Measurements from ENCODE around the gene EPHB2.

Gene EPHB2

DNA sequence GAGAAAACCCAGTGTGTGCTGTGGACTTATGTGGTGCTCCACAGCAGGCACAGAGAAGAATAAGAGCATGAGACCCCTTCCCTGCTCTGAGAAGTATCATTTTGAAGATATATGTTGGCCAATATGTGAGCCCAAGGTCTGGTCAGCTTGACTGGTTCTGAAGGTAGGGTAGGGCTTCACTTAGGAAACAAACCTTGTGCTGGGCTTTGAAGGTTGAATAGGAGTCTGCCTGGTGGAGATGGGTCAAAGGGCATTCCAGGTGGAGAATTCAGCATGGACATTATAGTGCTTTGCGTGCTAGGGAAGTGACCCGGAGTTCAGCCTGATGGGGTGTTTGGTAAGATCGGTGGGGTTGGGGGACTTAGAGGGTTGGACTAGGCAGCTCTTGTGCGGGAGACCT lies 99.1 kb downstream of the EPHB2 start:
- no peak for DNase-seq (ENCODE audit: low spot score)
- in situ Hi-C loops (cut with MboI; ENCODE audit: low pct_unique_long_range_greater_than_20kb, low sequenced_read_pairs, unreplicated experiment) = no loop called here
- TF ChIP-seq, protein P1, sequence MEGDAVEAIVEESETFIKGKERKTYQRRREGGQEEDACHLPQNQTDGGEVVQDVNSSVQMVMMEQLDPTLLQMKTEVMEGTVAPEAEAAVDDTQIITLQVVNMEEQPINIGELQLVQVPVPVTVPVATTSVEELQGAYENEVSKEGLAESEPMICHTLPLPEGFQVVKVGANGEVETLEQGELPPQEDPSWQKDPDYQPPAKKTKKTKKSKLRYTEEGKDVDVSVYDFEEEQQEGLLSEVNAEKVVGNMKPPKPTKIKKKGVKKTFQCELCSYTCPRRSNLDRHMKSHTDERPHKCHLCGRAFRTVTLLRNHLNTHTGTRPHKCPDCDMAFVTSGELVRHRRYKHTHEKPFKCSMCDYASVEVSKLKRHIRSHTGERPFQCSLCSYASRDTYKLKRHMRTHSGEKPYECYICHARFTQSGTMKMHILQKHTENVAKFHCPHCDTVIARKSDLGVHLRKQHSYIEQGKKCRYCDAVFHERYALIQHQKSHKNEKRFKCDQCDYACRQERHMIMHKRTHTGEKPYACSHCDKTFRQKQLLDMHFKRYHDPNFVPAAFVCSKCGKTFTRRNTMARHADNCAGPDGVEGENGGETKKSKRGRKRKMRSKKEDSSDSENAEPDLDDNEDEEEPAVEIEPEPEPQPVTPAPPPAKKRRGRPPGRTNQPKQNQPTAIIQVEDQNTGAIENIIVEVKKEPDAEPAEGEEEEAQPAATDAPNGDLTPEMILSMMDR (IDR thresholded peaks at IDR 0.05; ENCODE audit: extremely low read depth, insufficient read depth, missing control alignments) = no peak

DNA sequence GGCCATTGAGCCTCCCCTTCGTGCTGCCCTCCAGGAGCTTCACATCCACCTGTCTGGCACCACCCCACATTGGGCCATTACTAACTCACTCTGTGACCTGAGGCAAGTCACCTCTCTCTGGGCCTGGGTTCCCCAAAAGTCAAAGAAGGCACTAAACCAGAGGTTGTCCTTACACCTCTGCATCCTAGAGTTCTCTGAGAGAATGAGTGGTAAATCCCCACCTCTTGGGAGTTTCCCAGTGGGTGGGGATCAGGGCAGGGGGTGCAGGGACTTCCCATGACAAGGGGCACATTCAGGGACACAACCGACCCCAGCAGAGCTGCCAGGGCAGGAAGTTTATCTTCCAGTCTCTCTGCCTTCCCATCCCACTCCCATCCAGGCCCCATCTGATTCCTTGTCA lies 99.7 kb downstream of the EPHB2 start:
- in situ Hi-C loops (cut with MboI; ENCODE audit: low pct_unique_long_range_greater_than_20kb, low sequenced_read_pairs, unreplicated experiment) = no loop called here
- TF ChIP-seq, protein P1 (IDR thresholded peaks at IDR 0.05; ENCODE audit: extremely low read depth, insufficient read depth, missing control alignments) = no peak
- DNase-seq (ENCODE audit: low spot score) = peak; percentile 71

DNA sequence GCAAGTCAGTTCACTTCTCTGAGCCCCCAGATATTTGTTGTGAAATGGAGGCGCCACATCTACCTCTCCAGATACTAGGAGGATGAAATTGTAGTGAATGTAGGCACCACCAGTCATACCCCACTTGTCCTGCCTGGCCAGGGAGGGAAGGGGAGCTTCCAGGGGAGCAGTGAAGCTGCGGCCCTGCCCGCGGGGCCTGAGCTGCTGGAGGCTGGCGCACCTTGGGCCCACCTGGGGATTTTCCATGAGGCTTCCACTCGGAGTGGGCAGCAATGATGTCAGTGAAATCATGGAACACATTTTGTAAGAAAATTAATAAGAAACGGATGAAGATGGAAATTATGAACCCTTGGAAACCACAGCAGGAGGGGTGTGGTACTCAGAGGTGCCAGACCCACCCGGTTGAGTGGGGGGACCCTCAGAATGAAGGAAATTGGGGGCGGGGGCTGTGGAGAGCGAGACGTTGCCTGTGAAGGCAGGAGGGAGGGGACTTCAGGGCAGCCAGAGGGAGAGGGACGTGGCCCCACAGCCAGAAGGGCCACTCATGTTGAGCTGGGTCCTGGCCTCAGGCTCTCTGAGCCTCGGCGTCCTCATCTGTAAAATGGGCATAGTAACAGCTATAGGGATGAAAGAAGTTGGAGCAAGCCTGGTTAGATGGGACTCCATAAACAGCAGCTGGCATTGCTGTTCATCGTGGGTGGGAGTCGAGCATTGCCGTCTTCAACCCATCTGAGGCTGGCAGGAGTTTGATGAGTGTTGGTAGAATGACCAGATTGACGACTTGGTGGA lies 101.6 kb downstream of the EPHB2 start:
- TF ChIP-seq, protein P1 (IDR thresholded peaks at IDR 0.05; ENCODE audit: extremely low read depth, insufficient read depth, missing control alignments) = no peak
- no peak for DNase-seq (ENCODE audit: low spot score)
- in situ Hi-C loops (cut with MboI; ENCODE audit: low pct_unique_long_range_greater_than_20kb, low sequenced_read_pairs, unreplicated experiment) = no loop called here

DNA sequence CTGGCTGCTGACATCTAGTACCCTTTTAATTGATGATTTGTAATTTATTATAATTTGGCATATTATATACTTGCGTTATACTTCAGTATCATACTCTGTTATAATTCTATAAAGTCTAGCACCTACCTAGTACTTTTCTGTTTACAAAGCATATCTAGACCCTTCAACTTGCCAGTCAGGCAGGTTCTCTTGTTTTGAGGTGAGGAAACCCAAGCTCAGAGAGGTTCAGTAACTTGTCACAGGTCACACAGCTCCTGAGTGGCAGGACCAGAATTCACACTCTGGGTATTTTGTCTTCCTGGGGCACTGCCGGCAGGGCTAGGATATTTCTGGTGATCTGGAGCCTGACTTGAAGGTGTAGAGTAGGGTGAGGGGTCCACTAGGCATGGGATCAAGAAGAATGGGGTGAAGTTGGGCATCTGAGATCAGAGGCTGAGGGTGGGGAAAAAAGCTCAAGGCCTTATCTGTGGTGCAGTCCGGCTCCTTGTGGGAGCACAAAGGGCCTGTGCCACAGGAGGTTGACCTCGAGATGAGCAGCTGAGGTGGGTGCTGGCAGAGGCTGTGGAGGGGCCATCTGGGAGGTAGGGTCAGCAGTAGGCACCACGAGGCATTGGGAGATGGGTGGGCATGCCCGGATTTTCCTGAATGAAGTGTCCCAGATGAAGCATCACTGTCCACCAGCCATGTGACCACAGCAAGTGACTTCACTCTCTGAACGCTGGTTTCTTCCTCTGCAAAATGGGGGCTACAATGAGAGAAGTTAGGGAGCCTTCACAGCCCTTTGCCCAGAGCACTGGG lies 102.6 kb downstream of the EPHB2 start:
- DNase-seq (ENCODE audit: low spot score) = no peak
- in situ Hi-C loops (cut with MboI; ENCODE audit: low pct_unique_long_range_greater_than_20kb, low sequenced_read_pairs, unreplicated experiment) = no loop called here
- TF ChIP-seq, protein P1 (IDR thresholded peaks at IDR 0.05; ENCODE audit: extremely low read depth, insufficient read depth, missing control alignments) = no peak

DNA sequence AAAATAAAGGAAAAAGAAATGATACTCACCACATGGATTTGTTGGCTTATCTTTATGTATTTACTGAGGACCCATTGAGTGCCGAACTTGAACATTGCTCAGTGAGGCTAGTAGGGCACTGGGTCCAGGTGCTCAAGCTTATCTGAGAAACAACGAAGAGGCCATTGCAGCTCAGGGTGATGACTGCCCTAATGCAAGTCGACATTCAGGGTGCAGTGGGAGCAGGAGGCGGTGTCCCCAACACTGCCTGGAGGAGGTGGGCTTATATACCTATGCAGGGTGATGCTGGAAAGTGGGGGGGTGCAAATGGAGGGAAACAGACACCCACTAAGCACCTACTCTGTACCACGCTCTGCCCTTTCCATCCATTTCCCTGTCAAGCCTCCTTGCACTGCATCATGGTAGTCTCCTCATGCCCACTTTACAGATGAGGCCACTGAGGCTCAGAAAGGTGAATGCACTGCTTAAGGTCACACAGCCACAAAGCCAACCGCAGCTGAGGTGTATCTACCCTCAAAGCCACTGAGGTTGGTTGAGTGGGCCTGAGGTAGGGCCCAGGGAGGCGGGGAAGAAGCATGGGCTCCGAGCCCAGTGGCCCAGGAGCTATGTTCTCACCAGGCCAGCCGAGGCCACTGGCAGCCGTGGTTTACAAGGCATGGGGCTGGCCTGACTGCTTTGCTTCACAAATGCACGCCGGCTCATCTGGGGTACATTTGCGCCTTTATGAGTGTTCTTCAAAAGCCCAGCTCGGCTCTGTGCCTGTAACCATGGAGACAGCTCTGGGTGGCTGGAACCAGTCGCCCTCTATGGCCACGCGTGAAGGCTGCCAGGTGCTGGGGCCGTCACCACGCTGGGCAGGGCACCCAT lies 103.8 kb downstream of the EPHB2 start:
- no peak for DNase-seq (ENCODE audit: low spot score)
- TF ChIP-seq, protein P1 (IDR thresholded peaks at IDR 0.05; ENCODE audit: extremely low read depth, insufficient read depth, missing control alignments) = no peak
- in situ Hi-C loops (cut with MboI; ENCODE audit: low pct_unique_long_range_greater_than_20kb, low sequenced_read_pairs, unreplicated experiment) = no loop called here

DNA sequence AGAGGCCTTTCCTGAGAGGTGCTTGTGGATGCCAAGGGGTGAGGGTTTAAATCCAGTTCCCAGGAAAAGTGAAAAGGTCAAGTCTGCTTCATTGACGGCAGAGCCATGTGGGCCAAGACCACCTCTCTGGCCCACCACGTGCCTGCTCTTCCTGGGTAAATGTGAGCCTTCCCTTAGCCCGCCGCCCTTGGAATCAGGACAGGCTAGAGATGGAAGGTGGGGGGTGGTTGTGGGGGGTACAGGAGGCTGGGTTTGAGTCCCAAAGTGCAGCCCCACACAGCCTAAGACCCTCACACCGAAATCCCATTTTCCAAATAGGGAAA lies 104.4 kb downstream of the EPHB2 start:
- no peak for DNase-seq (ENCODE audit: low spot score)
- TF ChIP-seq, protein P1 (IDR thresholded peaks at IDR 0.05; ENCODE audit: extremely low read depth, insufficient read depth, missing control alignments) = no peak
- in situ Hi-C loops (cut with MboI; ENCODE audit: low pct_unique_long_range_greater_than_20kb, low sequenced_read_pairs, unreplicated experiment) = no loop called here
